ENCODE measurements around the gene FOCAD.

FOCAD gene

GRCh38 chr9:21027295-21027694 is 343.2 kb downstream of the FOCAD start:
- DNase-seq = no peak

- DNase-seq = no peak
These were observed 344.4 kb downstream of the FOCAD start for GRCh38 chr9:21028466-21028865.

GRCh38 chr9:21029661-21030060 is 345.6 kb downstream of the FOCAD start:
- DNase-seq = no peak

GRCh38 chr9:21030389-21031035 is 346.5 kb downstream of the FOCAD start:
- peak; percentile 3 for DNase-seq

- DNase-seq = peak; percentile 50
These were observed 347.2 kb downstream of the FOCAD start, which contains the start of gene HACD4 for GRCh38 chr9:21031091-21031807. Gene HACD4, minus strand, starts transcription at chr9:21031640. Its CDS starts 50 bp downstream, at chr9:21031590.

- no peak for DNase-seq
These were observed 347.7 kb downstream of the FOCAD start for GRCh38 chr9:21031808-21032183.

GRCh38 chr9:21037278-21037677 is 353.2 kb downstream of the FOCAD start:
- DNase-seq = no peak

GRCh38 chr9:21039302-21039701 is 355.2 kb downstream of the FOCAD start:
- no peak for DNase-seq

- no peak for DNase-seq
These were observed 358.4 kb downstream of the FOCAD start for GRCh38 chr9:21042466-21042865.

GRCh38 chr9:21043841-21044240 is 359.8 kb downstream of the FOCAD start:
- DNase-seq = no peak

Measured in activated T-cell treated with anti-CD3 and anti-CD28 coated beads for 4 hours (primary cell).